SK-N-SH (cell line): Measurements from ENCODE around the gene ISG20. TPM values are rescaled to one million over a fixed set of nuclear protein-coding genes. Genes with fewer than 3 reads are reported as not detected.
A peak's percentile ranks its signal among the peaks of the same experiment; 100 is the strongest.

Source experiments
- CTCF ChIA-PET: fragments of 300-600, 350-600 bp; formaldehyde crosslinking; extraction: SDS; loops from one replicate; lab custom pipeline; 2021; lab: Yijun Ruan, JAX
- POLR2A ChIA-PET: fragments of 350-600 bp; sonication (Branson Sonifier 250); formaldehyde crosslinking; extraction: SDS; loops from one replicate; lab custom pipeline; 2020; ENCODE audit warnings: antibody characterized with exemption, inconsistent platforms; lab: Yijun Ruan, JAX
- DNase-seq: peaks from one replicate; pipeline ENCODE4 v3.0.0; 2012
- H2AFZ ChIP-seq: fragments of 200-600 bp; sonication (generic); 2 replicates; pipeline ENCODE4 v1.8.1; 2016; ENCODE audit warnings: antibody characterized with exemption, mild to moderate bottlenecking, low read depth
- H3F3A ChIP-seq: fragments of 200-600 bp; sonication (generic); replicated peaks from 2 replicates; pipeline ENCODE3; 2016; ENCODE audit warnings: antibody characterized with exemption, mild to moderate bottlenecking; ENCODE audit not compliant: insufficient read depth
- H3K27ac ChIP-seq, 2 experiments: fragments of 200-500 bp in 1 of 2; fragments of 200-600 bp in 1 of 2; sonication (Bioruptor generic) in 1 of 2; sonication (generic), shearing (Covaris generic) in 1 of 2; 2 replicates each; pipeline versions ENCODE4 v1.5.1 to v1.6.1; 2014 to 2016; ENCODE audit warnings: low read depth in 2 of 2, inconsistent platforms in 1 of 2, low read length in 1 of 2, mild to moderate bottlenecking in 1 of 2, mixed read lengths in 1 of 2
- H3K27me3 ChIP-seq: fragments of 200-600 bp; sonication (generic), shearing (Covaris generic); 2 replicates; pipeline ENCODE4 v1.6.1; 2016; ENCODE audit warnings: mixed run types; ENCODE audit not compliant: insufficient read depth
- H3K36me3 ChIP-seq, 2 experiments: fragments of 200-500 bp in 1 of 2; fragments of 200-600 bp in 1 of 2; sonication (Bioruptor generic) in 1 of 2; sonication (generic) in 1 of 2; replicated peaks in 1 of 2; 2 replicates each; pipeline versions ENCODE3 to v1.5.1; 2014 to 2016; ENCODE audit warnings: low read length in 1 of 2, mild to moderate bottlenecking in 1 of 2; ENCODE audit not compliant: insufficient read depth in 2 of 2, control insufficient read depth in 1 of 2
- H3K4me1 ChIP-seq, 2 experiments: fragments of 200-500 bp in 1 of 2; fragments of 200-600 bp in 1 of 2; sonication (Bioruptor generic) in 1 of 2; sonication (generic), shearing (Covaris generic) in 1 of 2; 2 replicates each; pipeline versions ENCODE4 v1.5.1 to v1.6.1; 2014 to 2016; ENCODE audit warnings: low read depth in 1 of 2, low read length in 1 of 2, mixed run types in 1 of 2; ENCODE audit not compliant: insufficient read depth in 2 of 2, control insufficient read depth in 1 of 2
- H3K4me2 ChIP-seq: fragments of 200-600 bp; sonication (generic), shearing (Covaris generic); 2 replicates; pipeline ENCODE4 v1.6.1; 2017; ENCODE audit warnings: mixed run types
- H3K4me3 ChIP-seq, 2 experiments: fragments of 200-500 bp in 1 of 2; fragments of 200-600 bp in 1 of 2; sonication (Bioruptor generic) in 1 of 2; sonication (generic), shearing (Covaris generic) in 1 of 2; 2 replicates each; pipeline versions ENCODE4 v1.5.1 to v1.8.1; 2014 to 2016; ENCODE audit warnings: low read depth in 2 of 2, inconsistent platforms in 1 of 2, low read length in 1 of 2, mild to moderate bottlenecking in 1 of 2, mixed read lengths in 1 of 2, moderate library complexity in 1 of 2
- H3K79me2 ChIP-seq: fragments of 200-600 bp; sonication (generic); 2 replicates; pipeline ENCODE4 v1.8.1; 2017; ENCODE audit warnings: mild to moderate bottlenecking; ENCODE audit not compliant: insufficient read depth
- H3K9ac ChIP-seq: fragments of 200-600 bp; sonication (generic); 2 replicates; pipeline ENCODE4 v1.6.1; 2017; ENCODE audit warnings: mixed run types
- H3K9me2 ChIP-seq: fragments of 200-600 bp; sonication (generic); 2 replicates; pipeline ENCODE4 v1.6.1; 2017; ENCODE audit warnings: mixed run types
- H3K9me3 ChIP-seq: fragments of 200-600 bp; sonication (generic); 2 replicates; pipeline ENCODE4 v1.6.1; 2017; ENCODE audit warnings: mixed run types, mild to moderate bottlenecking, moderate library complexity
- H4K20me1 ChIP-seq: fragments of 200-600 bp; sonication (generic); 2 replicates; pipeline ENCODE4 v1.6.1; 2017; ENCODE audit warnings: mild to moderate bottlenecking, mixed run types; ENCODE audit not compliant: insufficient read depth
- CHD2 ChIP-seq: fragments of 150-350 bp; IDR thresholded peaks from 2 replicates; pipeline ENCODE4 v1.6.1; 2018; ENCODE audit warnings: low read length; ENCODE audit not compliant: partially characterized antibody
- EP300 ChIP-seq, 2 experiments: IDR thresholded peaks; 2 replicates each; pipeline versions ENCODE4 v1.4.0 to v1.6.1; 2012; ENCODE audit warnings: borderline replicate concordance in 1 of 2, low read depth in 1 of 2, low read length in 1 of 2
- NFIC ChIP-seq: IDR thresholded peaks from 2 replicates; pipeline ENCODE4 v1.4.0; 2012; ENCODE audit warnings: borderline replicate concordance
- NRF1 ChIP-seq: IDR thresholded peaks from 2 replicates; pipeline ENCODE4 v1.6.1; 2012; ENCODE audit warnings: low read depth, mild to moderate bottlenecking, low read length
- PBX3 ChIP-seq: IDR thresholded peaks from 2 replicates; pipeline ENCODE4; 2012
- RCOR1 ChIP-seq: fragments of 150-350 bp; IDR thresholded peaks from 2 replicates; pipeline ENCODE4 v1.6.1; 2017; ENCODE audit warnings: antibody characterized with exemption, low read length
- REST ChIP-seq: IDR thresholded peaks from 2 replicates; pipeline ENCODE4 v1.6.1; 2012; ENCODE audit warnings: mild to moderate bottlenecking, low read depth, low read length, moderate library complexity
- RFX5 ChIP-seq: IDR thresholded peaks from 2 replicates; pipeline ENCODE4 v1.6.1; 2012; ENCODE audit warnings: mild to moderate bottlenecking, improper control_type of control experiment, low read length
- SIN3A ChIP-seq: IDR thresholded peaks from 2 replicates; pipeline ENCODE4 v1.6.1; 2012; ENCODE audit warnings: low read depth, mild to moderate bottlenecking, low read length, moderate library complexity, borderline replicate concordance
- TEAD4 ChIP-seq: IDR thresholded peaks from 2 replicates; pipeline ENCODE4 v1.4.0; 2012; ENCODE audit warnings: mild to moderate bottlenecking, borderline replicate concordance; ENCODE audit not compliant: insufficient read depth
- ZBTB33 ChIP-seq: IDR thresholded peaks from 2 replicates; pipeline ENCODE4 v1.4.0; 2012; ENCODE audit warnings: low read depth, borderline replicate concordance
- WGBS: methylation state at CpG from one replicate; pipeline ENCODE4 v1.1.6; 2017; ENCODE audit warnings: low lambda C conversion rate; 5-methylcytosine and 5-hydroxymethylcytosine counted together
- polyA plus RNA-seq, 3 experiments: library from polyadenylated mRNA; depleted of rRNA; stranded (reverse); fragments of >200 nt; gene quantifications; 2 replicates each; pipeline ENCODE4 v1.2.3, GENCODE V29; 2012
- TF ChIP-seq, protein P1 (sequence below): fragments of 200-600 bp; sonication (generic); IDR thresholded peaks from 2 replicates; pipeline ENCODE4 v1.6.1; 2017; ENCODE audit warnings: antibody characterized with exemption, mild to moderate bottlenecking, moderate library complexity
- TF ChIP-seq, protein P2 (sequence below): IDR thresholded peaks from 2 replicates; pipeline ENCODE4 v1.4.0; 2012; ENCODE audit warnings: low read depth, borderline replicate concordance

Gene ISG20
- polyA plus RNA-seq, 1 of the 3 experiments (the other 2 are of a cell fraction) = 2.0 TPM

- WGBS = 69% methylated on average over 8 of the region's 13 CpGs
- ChIA-PET CTCF (interaction anchor here (0.7 to 3.8 kb wide), 3 partner anchors 24 to 210 kb away, joined by 3 to 25 read pairs (median 3); no protein-coding TSS in a partner anchor), POLR2A (no interaction called here)
- peaks cover 0 to 10% of the 10 kb centered on the region in 2 experiments; a peak in 1 of 4 replicates for H3K4me1 ChIP-seq
- H4K20me1 ChIP-seq = no peaks in the 10 kb centered on the region
- no peak overlapping the region for H3K4me3 ChIP-seq
- TF ChIP-seq NFIC = no peak
- TF ChIP-seq ZBTB33 = no peak
- TF ChIP-seq, protein P1, sequence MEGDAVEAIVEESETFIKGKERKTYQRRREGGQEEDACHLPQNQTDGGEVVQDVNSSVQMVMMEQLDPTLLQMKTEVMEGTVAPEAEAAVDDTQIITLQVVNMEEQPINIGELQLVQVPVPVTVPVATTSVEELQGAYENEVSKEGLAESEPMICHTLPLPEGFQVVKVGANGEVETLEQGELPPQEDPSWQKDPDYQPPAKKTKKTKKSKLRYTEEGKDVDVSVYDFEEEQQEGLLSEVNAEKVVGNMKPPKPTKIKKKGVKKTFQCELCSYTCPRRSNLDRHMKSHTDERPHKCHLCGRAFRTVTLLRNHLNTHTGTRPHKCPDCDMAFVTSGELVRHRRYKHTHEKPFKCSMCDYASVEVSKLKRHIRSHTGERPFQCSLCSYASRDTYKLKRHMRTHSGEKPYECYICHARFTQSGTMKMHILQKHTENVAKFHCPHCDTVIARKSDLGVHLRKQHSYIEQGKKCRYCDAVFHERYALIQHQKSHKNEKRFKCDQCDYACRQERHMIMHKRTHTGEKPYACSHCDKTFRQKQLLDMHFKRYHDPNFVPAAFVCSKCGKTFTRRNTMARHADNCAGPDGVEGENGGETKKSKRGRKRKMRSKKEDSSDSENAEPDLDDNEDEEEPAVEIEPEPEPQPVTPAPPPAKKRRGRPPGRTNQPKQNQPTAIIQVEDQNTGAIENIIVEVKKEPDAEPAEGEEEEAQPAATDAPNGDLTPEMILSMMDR = no peak
- TF ChIP-seq EP300 (IDR thresholded peaks at IDR 0.05; ENCODE audit: borderline replicate concordance in 1 of 2, low read depth in 1 of 2, low read length in 1 of 2) = no peak
- no peak for TF ChIP-seq SIN3A
- TF ChIP-seq REST = no peak
- TF ChIP-seq NRF1 = no peak
- no peak for TF ChIP-seq CHD2
- TF ChIP-seq, protein P2, sequence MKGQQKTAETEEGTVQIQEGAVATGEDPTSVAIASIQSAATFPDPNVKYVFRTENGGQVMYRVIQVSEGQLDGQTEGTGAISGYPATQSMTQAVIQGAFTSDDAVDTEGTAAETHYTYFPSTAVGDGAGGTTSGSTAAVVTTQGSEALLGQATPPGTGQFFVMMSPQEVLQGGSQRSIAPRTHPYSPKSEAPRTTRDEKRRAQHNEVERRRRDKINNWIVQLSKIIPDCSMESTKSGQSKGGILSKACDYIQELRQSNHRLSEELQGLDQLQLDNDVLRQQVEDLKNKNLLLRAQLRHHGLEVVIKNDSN = no peak
- no peak for TF ChIP-seq TEAD4
- no peak for TF ChIP-seq PBX3
- TF ChIP-seq RFX5 = no peak
- TF ChIP-seq RCOR1 = no peak
- no peaks in the 10 kb centered on the region for H3K27me3 ChIP-seq
- no peaks in the 10 kb centered on the region for H3K79me2 ChIP-seq
- peak; percentile 41 for DNase-seq
- no peaks in the 10 kb centered on the region for H3F3A ChIP-seq
- no peaks in the 10 kb centered on the region for H3K36me3 ChIP-seq
- H3K27ac ChIP-seq = no peak overlapping the region
- H3K9me2 ChIP-seq = no peaks in the 10 kb centered on the region
- H3K9me3 ChIP-seq = no peaks in the 10 kb centered on the region
- no peak overlapping the region for H3K4me2 ChIP-seq
- H3K9ac ChIP-seq = no peak overlapping the region
- no peak overlapping the region for H2AFZ ChIP-seq
These were observed 41.6 kb downstream of the ISG20 start for GRCh38 chr15:88680241-88681001.
